HG03095 (cell line): Measurements from ENCODE around the gene LIX1.

Experiments
- ATAC-seq: cut with Tn5 transposase; IDR thresholded peaks from one replicate; pipeline ENCODE4 v1.9.1; 2021; ENCODE audit warnings: moderate library complexity; ENCODE audit not compliant: unreplicated experiment

Gene LIX1

DNA sequence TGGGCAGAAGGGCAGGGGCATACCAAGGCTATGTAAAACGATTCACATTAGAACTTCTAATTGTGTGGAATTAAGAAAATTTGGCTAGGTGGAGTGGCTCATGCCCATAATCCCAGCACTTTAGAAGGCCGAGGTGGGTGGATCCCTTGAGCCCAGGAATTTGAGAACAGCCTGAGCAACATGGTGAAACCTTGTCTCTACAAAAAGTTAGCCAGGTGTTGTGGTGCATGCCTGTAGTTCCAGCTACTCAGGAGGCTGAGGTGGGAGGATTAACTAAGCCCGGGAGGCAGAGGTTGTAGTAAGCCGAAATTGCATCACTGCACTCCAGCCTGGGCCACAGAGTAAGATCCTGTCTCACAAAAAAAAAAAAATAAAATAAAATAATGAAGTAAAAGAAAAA lies 65.2 kb downstream of the LIX1 start:
- no peak for ATAC-seq

DNA sequence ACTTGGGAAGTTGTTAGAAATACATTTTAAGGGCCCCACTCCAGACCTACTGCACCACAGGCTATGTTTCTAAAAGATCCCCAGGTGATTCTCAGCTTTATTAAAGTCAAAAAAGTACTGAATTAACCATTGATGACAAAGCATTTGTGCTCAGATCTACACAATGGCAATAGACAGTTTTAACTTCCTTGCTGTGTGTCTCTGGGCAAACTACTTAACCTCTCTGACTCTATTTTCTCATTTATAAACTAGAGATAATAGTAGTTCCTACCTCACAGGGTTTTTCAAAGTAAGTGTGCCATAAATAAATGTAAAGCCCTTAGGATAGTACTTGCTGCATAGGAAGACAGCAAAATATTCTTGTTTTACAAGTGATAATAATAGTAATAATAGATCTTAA lies 66.3 kb downstream of the LIX1 start:
- ATAC-seq = no peak

DNA sequence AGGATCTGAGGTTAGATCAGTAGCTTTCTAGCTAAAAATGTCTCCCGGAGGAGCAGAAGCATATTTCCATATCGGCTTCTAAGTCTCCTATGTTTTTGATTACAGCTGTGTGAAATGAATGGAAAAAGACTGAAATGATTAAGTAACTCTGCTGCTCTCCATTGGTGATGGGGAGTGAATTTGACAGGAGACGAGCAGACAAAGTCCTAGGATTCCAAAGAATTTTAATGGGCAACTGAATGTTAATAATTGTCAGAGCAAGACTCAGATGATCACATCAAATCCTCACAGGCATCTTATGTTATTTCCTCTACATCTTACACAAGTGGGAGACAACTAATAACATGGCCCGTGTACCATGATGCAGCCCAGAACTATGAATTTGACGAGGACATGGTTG lies 66.8 kb downstream of the LIX1 start:
- ATAC-seq = no peak

DNA sequence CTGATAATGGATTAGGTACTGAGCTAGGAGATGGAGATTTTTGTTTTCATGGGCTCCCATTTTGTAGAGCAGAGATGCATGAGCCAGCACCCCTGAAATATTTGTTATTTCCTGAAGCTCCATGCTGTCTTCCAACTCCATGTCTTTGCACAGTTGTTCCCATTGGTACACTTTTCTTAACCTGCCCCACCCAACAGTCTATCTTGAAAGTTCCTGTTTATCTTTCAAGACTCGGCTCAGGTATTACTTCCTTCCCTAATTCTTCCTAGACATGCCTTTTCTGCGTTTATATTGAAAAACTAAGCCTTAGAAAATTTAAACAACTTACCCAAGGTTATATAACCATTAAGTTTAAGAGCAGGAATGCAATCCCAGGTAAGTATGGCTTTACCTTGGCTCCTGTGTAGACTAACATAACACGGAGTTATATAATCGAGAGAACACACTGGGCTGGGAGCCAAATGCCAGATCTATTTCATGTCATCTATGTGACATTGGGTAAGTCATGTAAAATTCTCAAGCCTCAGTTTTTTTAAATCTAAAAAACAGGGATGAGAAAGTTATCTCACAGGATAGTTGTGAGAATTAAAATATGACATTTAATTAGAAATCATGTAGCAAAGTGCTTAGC lies 67.4 kb downstream of the LIX1 start:
- no peak for ATAC-seq

DNA sequence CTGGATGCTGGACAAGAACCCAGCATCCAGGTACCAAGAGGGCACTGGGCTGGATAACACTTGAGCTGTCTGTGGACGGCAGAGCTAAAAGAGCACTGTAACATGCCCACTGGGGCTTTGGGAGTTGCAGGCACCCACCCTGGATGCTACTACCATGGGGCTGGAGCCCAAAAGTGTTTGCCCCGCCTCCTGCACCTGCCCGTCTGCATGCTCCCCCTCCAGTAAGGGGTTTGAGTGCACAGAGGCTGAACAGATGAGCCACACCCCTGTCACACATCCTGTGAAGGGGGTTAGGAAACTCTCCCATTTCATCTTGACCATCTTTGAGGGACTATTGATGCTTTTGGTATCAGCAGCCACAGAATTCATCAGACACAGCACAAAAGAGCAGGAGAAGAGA lies 69.0 kb downstream of the LIX1 start:
- no peak for ATAC-seq

DNA sequence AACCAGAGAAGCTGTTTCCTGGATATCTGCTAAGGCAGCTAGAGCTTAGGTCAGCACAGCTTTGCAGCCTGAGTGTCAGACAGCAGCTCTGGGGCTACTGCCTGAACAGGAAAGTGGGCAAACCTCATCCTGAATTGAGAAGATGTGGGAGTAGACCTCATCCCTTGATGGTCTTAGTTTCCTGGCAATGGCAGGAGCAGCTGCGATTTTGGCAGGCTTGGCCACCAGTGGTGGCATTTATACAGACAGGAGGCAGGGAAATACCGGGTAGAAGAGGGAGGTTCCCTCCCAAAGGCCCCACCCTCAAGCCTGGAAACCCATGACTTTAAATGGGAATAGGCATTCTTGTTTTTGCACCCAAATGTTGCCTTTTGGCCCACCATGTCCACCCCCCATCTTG lies 69.7 kb downstream of the LIX1 start:
- ATAC-seq = no peak

DNA sequence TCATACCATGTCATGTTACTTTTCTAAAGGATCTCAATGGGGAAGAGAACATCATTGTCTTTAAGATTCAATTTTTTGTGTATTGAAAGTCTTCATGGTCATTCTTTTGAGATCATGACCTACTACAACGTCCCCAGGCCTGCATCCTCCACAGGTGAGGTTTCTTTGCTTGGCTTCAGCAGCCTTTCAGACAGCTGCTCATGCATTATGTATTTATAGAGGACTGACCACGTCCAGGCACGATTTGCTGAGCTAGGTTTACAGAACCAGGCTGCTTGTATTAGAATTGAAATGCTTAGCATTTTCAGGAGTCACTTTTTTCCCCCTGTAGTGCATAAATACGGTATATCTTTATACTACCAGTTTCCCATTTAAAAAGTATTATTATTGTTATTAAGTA lies 70.4 kb downstream of the LIX1 start:
- no peak for ATAC-seq

DNA sequence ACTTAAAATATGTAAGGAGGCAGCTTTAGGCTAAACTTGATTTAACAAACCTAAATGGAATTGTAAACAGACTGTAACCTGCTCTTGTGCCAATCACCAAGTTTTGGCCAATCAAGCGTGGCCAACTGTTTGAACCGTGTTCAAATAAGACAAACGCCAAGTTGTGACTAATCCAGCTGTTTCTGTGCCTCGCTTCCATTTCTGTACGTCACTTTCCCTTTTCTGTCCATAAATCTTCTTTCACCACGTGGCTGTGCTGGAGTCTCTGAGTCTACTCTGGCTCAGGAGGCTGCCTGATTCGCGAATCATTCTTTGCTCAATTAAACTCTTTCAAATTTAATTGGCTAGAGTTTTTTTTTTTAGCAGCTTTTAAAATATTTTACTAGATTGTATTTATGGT lies 71.3 kb downstream of the LIX1 start:
- ATAC-seq = no peak

DNA sequence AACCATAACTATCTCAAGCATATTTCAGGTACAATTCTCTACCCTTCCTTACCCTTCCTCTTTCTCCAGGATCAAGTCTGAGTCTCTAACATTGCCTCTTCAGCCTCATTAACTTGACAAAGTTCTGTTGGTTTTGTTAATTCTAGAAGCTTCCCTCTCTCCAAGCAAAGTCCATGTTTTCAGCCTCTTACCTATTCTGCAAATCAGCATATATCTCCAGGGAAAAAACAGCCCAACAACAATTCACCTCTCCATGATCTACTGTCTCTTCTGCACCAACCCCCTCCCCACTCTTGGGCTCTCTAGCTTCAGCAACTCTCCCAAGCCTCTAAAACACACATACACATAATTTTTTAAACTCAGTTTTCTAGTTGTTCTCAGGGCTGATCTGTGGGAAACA lies 72.2 kb downstream of the LIX1 start:
- ATAC-seq = no peak

DNA sequence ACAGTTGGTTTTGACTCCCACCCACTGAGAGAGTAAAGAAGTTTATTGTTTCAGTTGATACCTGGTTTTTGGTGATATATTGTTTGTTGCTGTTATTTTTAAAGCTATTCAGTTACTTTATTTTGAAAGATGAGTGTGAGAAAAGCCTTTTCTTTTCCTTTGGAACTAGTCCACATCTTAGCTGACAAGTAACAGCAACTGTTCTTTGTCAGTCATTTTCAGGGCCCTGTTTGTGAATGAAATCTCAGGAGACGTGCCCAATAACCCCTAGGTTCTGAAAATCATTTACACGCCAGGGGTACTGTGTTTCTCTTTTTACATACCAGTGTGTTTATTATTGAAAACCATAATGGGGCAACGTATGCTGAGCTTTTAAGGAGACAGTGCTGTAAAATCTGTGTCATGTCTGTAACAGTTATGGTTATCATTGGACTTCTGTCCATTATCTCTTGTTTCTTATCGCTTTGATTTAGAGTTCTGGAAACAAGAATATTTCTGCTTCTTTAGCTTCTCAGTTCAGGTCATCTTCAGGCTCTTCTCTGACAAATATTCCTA lies 75.0 kb downstream of the LIX1 start:
- no peak for ATAC-seq

DNA sequence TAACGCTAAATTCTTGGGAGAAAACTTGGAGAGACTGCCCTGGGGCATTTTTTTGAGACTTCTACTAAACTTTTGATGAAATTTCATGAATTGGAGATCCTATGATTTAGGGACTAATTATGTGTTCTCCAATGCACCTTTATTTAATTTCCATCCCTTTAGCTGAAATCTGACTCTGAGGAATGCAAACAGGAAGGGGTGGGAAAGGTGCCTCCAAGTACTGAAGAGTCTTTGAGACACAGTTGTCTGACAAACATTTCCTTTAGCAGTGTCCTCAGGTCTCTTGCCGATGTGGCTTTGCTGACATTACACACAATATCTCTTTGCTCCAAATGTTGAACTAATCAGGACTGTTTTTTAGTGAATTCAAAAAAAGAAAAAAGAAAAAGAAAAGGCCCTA lies 76.9 kb downstream of the LIX1 start:
- ATAC-seq = no peak

DNA sequence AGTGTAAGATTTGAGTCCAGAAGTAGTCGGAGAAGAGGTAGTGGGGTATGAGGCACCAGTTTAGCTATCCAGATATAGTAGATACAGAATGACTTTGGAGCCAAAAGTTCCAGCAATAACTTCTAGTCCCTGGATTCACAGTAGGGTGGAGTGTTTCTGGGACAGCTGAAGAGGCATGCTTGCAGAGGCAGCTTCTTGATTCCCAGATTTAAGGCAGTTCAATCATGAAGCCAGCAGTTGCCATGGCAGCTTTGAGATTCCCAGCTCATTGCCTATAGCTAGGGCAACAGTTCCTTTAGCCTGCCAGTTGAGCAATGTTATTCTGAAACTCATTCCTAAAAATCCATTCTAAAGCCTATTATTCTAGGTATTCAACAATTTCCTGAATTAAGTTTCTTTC lies 79.2 kb downstream of the LIX1 start:
- ATAC-seq = no peak

DNA sequence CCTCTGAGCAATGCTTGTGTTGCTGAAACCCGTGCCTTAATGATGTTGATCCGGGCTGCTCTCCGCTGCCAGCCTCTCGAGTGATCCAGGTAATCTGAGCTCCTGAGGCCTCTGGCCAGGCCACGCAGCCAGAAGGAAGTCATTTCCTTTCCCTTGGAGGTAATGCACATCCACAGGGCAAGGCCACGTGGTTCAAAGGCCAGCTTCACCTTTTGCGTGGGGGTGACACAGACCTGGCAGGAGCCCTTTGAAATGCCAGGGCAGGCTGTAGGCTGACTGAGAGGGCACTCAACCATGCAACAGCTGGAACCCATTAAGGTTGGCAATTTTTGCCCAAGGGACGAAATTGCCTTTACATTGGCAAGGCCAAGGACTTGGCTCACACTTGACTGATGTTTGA lies 80.4 kb downstream of the LIX1 start:
- ATAC-seq = no peak

DNA sequence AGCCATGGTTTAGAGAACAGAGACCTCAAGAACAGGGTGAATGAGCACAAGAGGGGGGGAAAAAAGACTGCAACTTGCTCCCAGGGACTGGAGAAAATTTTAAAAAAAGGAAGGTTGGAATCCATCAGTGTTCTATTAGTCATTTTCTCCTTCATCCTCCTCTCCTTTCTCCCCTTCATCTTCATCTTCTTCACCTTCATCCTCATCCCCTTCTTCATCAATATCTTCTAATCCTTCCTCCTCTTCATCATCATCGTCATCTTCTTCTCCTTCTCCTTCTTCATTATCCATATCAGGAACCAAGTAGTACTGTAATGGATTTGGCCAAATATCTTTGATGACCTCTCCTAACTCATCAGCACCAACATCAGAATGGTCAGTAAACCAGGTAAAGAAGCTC lies 86.1 kb downstream of the LIX1 start:
- ATAC-seq = no peak

DNA sequence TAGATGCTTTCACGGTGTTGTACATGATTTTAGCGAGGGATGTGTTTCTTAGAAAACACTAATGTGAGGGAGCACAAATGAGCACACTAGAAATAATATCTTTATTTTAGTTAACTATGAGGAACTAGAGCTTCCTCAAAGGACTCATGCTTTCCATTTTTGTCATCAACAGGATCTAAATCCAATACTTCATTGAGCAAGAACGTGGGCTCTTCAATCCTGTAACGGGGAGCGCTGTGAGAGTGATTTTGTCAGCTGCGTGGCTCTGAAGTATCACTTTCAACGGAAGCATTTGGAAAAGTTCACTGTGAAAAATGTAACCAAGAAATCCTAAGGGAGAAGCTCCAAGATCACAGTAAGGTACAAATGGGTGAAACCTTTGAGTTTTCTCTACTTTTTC lies 93.2 kb downstream of the LIX1 start:
- ATAC-seq = no peak

DNA sequence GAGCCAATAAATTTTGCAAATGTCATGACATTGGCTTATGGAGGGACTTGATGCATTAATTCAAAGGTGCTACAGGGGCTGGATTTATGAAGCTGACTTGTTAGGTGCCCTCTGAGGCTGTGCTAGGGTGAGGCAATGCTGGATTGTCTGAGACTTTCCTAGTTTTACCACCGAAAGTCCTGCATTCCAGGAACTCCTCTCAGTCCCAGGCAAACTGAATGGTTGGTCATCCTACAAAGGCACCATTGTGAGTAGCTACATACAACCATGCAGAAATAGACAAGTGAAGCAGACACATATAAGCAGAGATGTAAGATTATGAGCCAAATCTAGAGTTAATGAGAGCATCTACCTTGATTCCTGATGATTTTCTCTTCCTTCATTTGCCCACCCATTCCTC lies 95.3 kb downstream of the LIX1 start:
- no peak for ATAC-seq

DNA sequence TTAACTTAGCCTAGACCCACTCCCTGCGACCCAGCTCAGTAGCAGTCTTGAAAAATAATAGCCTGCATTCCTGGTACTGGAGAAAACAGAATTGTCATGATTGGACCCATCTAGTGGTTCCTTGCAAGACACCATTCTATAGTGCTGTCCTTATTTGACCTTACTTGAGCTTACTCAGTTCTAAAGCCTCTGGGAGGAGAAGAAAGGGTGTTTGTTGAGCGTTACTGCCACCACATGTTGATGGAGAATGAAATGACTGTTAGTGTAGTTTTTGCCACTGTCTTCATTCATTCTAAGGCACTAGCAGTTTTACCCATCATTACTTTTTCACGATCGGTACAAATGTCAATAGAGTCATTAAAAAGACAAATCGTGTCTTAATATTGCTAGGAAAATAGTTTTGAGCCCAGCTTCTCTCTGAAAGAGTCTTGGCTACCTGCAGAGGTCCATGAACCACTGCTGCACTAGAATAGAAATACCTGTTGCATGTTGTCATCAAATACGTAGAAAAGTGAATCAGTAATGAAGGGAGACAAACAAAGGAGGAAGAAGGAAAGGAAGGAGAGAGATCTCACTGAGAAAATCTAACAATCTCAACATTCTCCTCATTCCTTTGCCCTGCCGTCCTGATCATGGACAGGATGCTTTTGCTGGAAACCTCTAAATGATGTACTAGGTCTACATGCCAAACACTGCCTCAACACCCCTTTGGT lies 96.0 kb downstream of the LIX1 start:
- no peak for ATAC-seq

DNA sequence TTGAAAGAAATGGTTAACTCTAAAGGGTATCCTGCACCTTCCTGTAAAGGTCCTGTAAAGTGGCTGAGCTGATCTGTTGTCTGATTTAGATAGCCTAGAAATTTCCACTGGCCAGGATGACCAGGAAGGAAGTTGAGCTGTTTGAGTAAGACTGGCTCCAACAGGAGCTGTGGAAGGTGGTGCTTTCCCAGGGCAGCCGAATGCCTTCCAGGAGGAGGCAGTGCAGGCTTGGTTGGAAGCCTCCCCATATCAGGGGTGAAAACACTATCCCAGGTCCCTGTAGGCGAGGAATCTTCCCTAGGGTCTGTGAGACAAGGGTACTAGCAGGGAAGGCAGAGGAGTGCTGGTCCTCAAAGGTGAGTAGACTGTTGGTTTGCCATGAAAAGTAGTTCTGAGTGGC lies 98.4 kb downstream of the LIX1 start:
- ATAC-seq = no peak

DNA sequence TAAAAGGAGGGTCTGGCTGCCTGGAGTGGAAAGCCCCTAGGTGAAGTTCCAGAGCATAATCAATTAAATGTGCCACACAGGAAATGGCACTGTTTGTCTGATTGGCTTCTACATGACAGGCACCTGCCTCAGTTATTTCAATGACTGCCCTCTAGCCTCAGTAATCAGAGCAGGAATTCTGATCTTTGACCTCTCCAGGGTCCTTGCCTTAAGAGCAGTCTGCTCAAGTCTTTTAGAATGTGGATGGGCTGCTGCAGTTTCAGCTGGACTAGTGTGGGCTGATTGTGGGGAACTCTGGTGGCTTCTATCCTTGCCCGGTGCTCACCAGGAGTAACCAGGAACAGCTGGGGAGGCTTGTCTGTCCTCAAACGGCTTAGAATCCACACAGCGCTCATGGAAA lies 98.9 kb downstream of the LIX1 start:
- ATAC-seq = no peak

DNA sequence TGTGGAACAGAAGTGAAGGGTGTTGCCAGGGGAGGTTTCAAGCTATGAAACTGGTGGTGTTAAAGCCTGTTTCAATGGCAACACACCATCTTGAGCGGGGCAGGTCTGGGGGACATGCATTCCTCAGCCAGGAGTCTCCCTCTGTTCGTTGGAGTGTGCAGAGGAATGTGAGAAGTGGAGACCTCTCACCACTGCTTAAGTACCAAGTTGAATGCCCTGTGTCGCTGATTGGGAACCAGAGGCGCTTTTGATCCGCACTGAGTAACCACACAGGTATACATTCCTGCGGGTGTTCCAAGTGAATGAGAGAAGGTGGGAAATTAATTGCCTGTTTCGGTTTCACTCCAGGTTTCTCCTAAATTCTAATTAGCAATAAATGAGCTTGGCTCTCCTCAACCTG lies 99.4 kb downstream of the LIX1 start:
- ATAC-seq = no peak
